Spinal cord (tissue), 10 donors: ENCODE measurements around the gene CWC22. TPM values are rescaled to one million over a fixed set of nuclear protein-coding genes. Genes with fewer than 3 reads are reported as not detected.
"Not testable (repeated sequence)": the region's sequence is repeated elsewhere in the genome, so short reads cannot be mapped to it uniquely, and the experiment has no call there.

Experiments
- DNase-seq, 6 donors: peaks; one replicate each; pipeline versions ENCODE4 v3.0.0 to v3.0.0-alpha.2; 2013 to 2015; ENCODE audit warnings: low spot score in 6 of 6, low read depth in 4 of 6
- H3K27ac ChIP-seq: one replicate; pipeline ENCODE4 v1.5.1; 2013; ENCODE audit warnings: low read depth, low read length, control low read depth
- H3K27me3 ChIP-seq: one replicate; pipeline ENCODE4 v1.6.1; 2013; ENCODE audit warnings: low read length; ENCODE audit not compliant: control insufficient read depth, insufficient read depth
- H3K36me3 ChIP-seq: one replicate; pipeline ENCODE4 v1.6.1; 2013; ENCODE audit warnings: low read length; ENCODE audit not compliant: control insufficient read depth, insufficient read depth
- H3K4me1 ChIP-seq: one replicate; pipeline ENCODE4 v1.6.1; 2013; ENCODE audit warnings: low read length; ENCODE audit not compliant: control insufficient read depth, insufficient read depth
- H3K4me3 ChIP-seq: one replicate; pipeline ENCODE4 v1.5.1; 2013; ENCODE audit warnings: low read depth, low read length, control low read depth
- H3K9me3 ChIP-seq: one replicate; pipeline ENCODE4 v1.6.1; 2013; ENCODE audit warnings: low read length; ENCODE audit not compliant: control insufficient read depth, insufficient read depth
- WGBS: methylation state at CpG from one replicate; pipeline ENCODE4 v1.1.5; 2013; ENCODE audit warnings: missing lambda C conversion rate; ENCODE audit not compliant: insufficient coverage; 5-methylcytosine and 5-hydroxymethylcytosine counted together
- polyA plus RNA-seq, 2 donors: library from polyadenylated mRNA; unstranded; fragments of 120-200 nt; gene quantifications; one replicate each; pipeline ENCODE4 v1.2.1, GENCODE V29; 2013; ENCODE audit not compliant: insufficient read length in 2 of 2
- total RNA-seq, 2 donors: library from RNA; depleted of rRNA in 1 of 2; stranded (reverse); fragments of 120-200 nt in 1 of 2; fragments of >200 nt in 1 of 2; gene quantifications; one replicate each; pipeline versions ENCODE4 v1.2.3 to v1.2.4, GENCODE V29; 2013 to 2014
- donor health status: healthy.

The CWC22 gene
- total and polyA plus RNA-seq, 4 donors: 17.1 to 27.2 (median 21.1) TPM

DNA sequence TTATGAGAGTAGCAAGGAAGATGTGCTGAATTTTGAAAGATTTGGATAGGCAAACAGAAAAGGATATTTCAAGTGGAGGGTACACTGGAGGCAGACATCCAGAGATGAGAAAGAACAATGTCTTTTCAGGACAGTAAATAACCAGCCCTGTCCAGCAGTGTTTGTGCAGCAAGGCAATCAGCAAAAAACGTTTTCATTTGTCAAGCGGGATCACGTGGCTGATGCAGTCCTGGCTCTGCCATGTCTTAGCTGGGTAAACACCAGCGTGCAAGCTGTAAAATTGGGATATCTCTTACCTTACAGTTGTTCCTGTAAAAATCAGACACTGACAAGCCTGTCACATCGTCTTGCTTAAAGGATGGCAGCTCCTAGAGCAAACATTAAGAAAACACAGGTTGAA is 67.8 kb downstream of the CWC22 start:
- no peak overlapping the region for H3K27ac ChIP-seq
- H3K4me3 ChIP-seq: no peak overlapping the region
- WGBS: 61% methylated on average over 4 of the region's 5 CpGs
- DNase-seq: no peak
- H3K27me3 ChIP-seq: no peaks in the 10 kb centered on the region
- no peaks in the 10 kb centered on the region for H3K36me3 ChIP-seq
- H3K4me1 ChIP-seq: no peaks in the 10 kb centered on the region
- no peaks in the 10 kb centered on the region for H3K9me3 ChIP-seq

DNA sequence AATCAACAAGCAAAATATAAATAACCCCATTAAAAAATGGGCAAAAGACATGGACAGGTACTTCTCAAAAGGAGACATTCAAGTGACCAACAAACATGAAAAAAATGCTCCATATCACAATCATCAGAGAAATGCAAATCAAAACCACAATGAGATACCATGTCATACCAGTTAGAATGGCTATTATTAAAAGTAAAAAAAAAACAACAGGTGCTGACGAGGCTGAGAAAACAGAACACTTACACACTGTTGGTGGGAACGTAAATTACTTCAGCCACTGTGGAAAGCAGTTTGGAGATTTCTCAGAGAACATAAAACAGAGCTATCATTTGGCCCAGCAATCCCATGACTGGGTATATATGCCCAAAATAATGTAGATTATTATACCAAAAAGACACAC is 69.1 kb downstream of the CWC22 start:
- DNase-seq: no peak
- Histone ChIP-seq H3K27me3 (no peaks in the 10 kb centered on the region), H3K4me3 (no peak overlapping the region), H3K4me1 (no peaks in the 10 kb centered on the region), H3K36me3 (no peaks in the 10 kb centered on the region), H3K27ac (no peak overlapping the region), H3K9me3 (no peaks in the 10 kb centered on the region)
- WGBS: no CpG with 5 or more reads among the region's 2 CpGs

DNA sequence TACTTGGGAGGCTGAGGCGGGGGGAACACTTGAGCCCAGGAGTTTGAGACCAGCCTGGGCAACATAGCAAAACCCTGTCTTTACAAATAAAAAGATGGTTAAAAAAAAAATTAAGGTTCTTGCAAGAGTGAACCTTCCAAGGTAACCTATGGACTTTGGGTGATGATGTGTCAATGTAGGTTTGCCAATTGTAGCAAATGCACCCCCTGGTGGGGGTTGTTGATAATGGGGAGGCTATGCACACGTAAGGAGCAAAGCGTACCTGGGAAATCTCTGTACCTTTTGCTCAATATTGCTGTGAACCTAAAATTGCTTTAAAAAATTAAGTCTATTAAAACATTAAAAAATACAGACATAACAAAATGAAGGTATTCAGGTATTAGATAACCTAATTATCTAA is 70.4 kb downstream of the CWC22 start:
- no CpG with 5 or more reads among the region's 3 CpGs for WGBS
- Histone ChIP-seq H3K9me3 (no peaks in the 10 kb centered on the region), H3K4me3 (no peak overlapping the region), H3K4me1 (no peaks in the 10 kb centered on the region), H3K36me3 (no peaks in the 10 kb centered on the region), H3K27me3 (no peaks in the 10 kb centered on the region), H3K27ac (no peak overlapping the region)
- no peak for DNase-seq

DNA sequence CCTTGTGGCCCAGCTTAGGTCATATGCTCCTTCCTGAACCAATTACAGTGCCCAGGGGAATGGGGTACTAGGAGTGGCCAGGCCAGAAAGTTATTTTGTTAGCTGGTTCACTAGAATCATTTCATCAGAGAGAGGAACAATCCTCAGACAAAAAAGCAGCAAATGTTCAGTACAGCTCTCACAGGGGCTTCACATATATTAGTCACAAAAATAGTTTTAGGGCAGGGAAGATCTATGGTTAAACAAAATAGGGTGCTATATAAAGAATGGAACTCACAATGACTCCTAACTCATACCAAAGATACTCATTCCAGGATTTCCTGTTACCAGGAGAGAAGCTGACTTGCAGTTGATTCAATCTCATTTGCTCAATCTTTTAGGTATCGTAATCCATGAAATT is 71.0 kb downstream of the CWC22 start:
- WGBS: no CpG with 5 or more reads among the region's 1 CpG
- DNase-seq: no peak
- H3K27me3 ChIP-seq: no peaks in the 10 kb centered on the region
- no peaks in the 10 kb centered on the region for H3K4me1 ChIP-seq
- H3K27ac ChIP-seq: no peak overlapping the region
- no peaks in the 10 kb centered on the region for H3K36me3 ChIP-seq
- H3K4me3 ChIP-seq: no peak overlapping the region
- H3K9me3 ChIP-seq: no peaks in the 10 kb centered on the region

DNA sequence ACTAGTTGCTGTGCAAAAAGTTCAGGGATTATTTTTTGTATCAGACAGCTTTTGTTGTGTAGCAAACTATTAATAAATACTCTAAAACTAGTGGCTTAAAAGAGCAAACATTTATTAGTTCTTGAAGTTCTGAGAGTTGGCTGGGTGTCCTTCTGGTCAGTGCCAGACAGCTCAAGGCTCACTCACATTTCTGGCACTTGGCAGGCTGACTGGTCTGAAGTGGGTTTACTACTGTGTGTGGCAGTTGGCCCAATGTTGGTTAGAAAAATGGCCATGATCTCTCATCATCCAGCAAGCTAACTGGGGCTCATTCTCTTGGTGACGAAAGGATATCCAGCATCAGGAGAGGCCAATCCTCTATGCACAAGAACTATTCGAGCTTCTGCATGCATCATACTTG is 74.3 kb downstream of the CWC22 start:
- 100% methylated on average over 1 of the region's 2 CpGs for WGBS
- peak in 1 of 6 donors; percentile 46 for DNase-seq
- Histone ChIP-seq H3K4me1 (no peaks in the 10 kb centered on the region), H3K36me3 (no peaks in the 10 kb centered on the region), H3K9me3 (peaks cover 6% of the 10 kb centered on the region), H3K27me3 (no peaks in the 10 kb centered on the region), H3K27ac (no peak overlapping the region), H3K4me3 (no peak overlapping the region)

DNA sequence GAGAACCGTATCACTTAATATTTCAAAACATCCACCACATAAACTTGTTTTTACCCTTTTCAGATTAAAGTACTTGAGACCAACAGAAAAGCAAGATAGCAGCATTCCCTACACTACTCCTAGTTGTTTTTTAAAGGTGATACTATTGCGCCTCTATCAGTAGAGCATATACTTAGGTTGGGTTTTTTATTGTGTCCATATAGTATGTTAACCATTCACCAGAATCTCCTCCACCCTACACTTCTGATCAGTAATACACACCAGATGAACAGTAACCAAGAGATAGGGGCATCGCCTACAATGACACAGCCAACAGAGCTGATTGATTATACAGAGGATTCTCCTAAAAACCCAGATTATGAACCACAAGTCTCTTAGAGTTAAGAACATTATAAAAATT is 75.6 kb downstream of the CWC22 start:
- H3K4me3 ChIP-seq: no peak overlapping the region
- DNase-seq: no peak
- H3K27me3 ChIP-seq: no peaks in the 10 kb centered on the region
- H3K4me1 ChIP-seq: no peaks in the 10 kb centered on the region
- no peak overlapping the region for H3K27ac ChIP-seq
- H3K9me3 ChIP-seq: peaks cover 8% of the 10 kb centered on the region
- WGBS: no CpG with 5 or more reads among the region's 3 CpGs
- H3K36me3 ChIP-seq: no peaks in the 10 kb centered on the region

DNA sequence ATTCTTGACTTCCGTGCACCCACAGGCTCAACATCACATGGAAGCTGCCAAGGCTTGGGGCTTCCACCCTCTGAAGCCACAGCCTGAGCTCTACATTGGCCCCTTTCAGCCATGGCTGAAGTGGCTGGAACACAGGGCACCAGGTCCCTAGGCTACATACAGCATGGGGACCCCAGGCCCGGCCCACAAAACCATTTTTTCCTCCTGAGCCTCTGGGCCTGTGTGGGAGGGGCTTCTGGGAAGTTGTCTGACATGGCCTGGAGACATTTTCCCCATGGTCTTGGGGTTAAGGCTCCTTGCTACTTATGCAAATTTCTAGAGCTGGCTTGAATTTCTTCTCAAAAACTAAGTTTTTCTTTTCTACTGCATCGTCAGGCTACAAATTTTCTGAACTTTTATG is 77.1 kb downstream of the CWC22 start:
- WGBS: 88% methylated on average over 2 of the region's 3 CpGs
- H3K27ac ChIP-seq, H3K9me3 ChIP-seq, H3K36me3 ChIP-seq, H3K4me3 ChIP-seq, H3K4me1 ChIP-seq, H3K27me3 ChIP-seq, DNase-seq: not testable (repeated sequence)

DNA sequence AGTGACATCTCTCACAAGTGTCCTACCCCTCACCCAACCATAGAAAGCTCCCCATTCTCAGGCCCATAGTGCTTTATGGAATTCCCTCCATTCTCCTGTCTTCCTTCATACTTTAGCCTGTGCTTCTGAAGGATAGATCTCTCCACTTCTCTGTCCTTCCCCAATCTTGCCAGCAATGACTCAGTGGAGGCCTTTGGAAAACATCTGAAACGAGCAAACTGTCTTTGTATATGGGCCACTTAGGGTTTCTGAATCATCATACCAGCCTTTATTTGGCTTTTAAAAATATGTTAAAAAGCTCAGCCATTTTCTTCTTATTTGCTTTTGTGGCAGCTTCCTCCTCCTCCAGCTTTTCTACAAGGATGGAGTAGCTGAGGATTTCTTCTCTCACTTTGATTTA is 80.1 kb downstream of the CWC22 start:
- H3K9me3 ChIP-seq: peaks cover 8% of the 10 kb centered on the region

DNA sequence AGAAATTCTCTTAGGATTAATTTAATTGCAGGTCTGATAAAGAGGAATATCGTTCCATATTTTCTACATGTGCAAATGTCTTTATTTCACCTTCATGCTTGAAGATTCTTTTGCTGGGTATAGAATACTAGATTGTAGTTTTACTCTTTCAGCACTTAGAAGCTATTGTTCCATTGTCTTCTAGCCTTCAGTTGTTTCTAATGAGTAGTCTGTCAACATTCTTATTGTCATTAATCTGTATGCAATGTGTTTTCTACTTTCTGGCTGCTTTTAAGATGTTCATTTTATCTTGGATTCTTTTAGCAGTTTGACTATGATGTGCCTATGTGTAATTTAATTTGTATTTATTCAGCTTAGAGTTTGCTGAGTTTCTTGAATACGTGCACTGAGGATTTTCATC is 81.4 kb downstream of the CWC22 start:
- Histone ChIP-seq H3K9me3 (peaks cover 8% of the 10 kb centered on the region), H3K36me3 (no peaks in the 10 kb centered on the region), H3K4me1 (no peaks in the 10 kb centered on the region), H3K4me3 (no peak overlapping the region), H3K27ac (no peak overlapping the region), H3K27me3 (no peaks in the 10 kb centered on the region)
- DNase-seq: no peak
- WGBS: no CpG with 5 or more reads among the region's 2 CpGs

More for the DNA sequence above, 80.1 kb downstream of the CWC22 start:
- no peaks in the 10 kb centered on the region for H3K27me3 ChIP-seq
- H3K27ac ChIP-seq: no peak overlapping the region
- DNase-seq: no peak
- no peaks in the 10 kb centered on the region for H3K36me3 ChIP-seq
- H3K4me1 ChIP-seq: no peaks in the 10 kb centered on the region
- H3K4me3 ChIP-seq: no peak overlapping the region
- no CpG with 5 or more reads among the region's 1 CpG for WGBS

DNA sequence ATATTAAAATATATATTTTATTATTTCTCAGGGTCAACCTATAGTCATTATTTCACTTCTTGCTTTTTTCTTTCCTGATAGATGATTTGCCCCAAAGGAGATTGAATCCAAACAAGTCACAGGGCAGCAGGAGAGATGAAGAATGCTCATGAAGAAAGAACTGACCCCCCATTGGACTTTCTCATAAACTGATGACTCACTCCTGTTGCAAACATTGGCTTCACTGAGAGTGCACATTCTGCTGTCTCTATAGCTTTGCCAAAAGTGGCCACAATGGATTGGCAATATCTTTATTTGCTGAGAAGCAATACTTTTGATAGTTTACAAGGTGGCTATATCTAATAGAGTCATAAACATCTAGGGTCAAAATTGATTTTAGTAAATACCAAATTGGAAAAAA is 89.8 kb downstream of the CWC22 start:
- Histone ChIP-seq H3K36me3 (no peaks in the 10 kb centered on the region), H3K27ac (no peak overlapping the region), H3K4me1 (no peaks in the 10 kb centered on the region), H3K4me3 (no peak overlapping the region), H3K27me3 (no peaks in the 10 kb centered on the region), H3K9me3 (no peaks in the 10 kb centered on the region)
- no peak for DNase-seq
